K562 (cell line): ENCODE results near the gene TUBA1B. TPM values are rescaled to one million over a fixed set of nuclear protein-coding genes. Genes with fewer than 3 reads are reported as not detected.

ENCODE experiments used
- BRF2 ChIP-seq: IDR thresholded peaks from 3 replicates; pipeline ENCODE4 v1.6.1; 2011; ENCODE audit warnings: borderline replicate concordance, mild to moderate bottlenecking; ENCODE audit not compliant: insufficient read length, insufficient read depth
- CBX3 ChIP-seq, 2 experiments: IDR thresholded peaks; 1 replicate in 1 of 2; 2 replicates in 1 of 2; pipeline ENCODE4 v1.6.1; 2012; ENCODE audit warnings: inconsistent platforms in 2 of 2, low read length in 2 of 2, borderline replicate concordance in 1 of 2, control low read depth in 1 of 2
- ETS2 ChIP-seq: IDR thresholded peaks from 2 replicates; pipeline ENCODE4 v1.6.1; 2016; ENCODE audit warnings: borderline replicate concordance, missing genetic modification characterization, mild to moderate bottlenecking, moderate library complexity, missing compliant biosample characterization; ENCODE audit not compliant: poor library complexity, severe bottlenecking
- FOXP1 ChIP-seq: sonication (generic); formaldehyde crosslinking; IDR thresholded peaks from 2 replicates; pipeline ENCODE4 v1.8.0; 2022; ENCODE audit warnings: mild to moderate bottlenecking, missing genetic modification reagents
- HNRNPH1 ChIP-seq: fragments of 200-400 bp; formaldehyde crosslinking; optimal IDR thresholded peaks from 2 replicates; pipeline ENCODE3; 2017; ENCODE audit warnings: low read depth, mild to moderate bottlenecking, low read length, moderate library complexity
- HNRNPK ChIP-seq: fragments of 200-400 bp; formaldehyde crosslinking; IDR thresholded peaks from one replicate; pipeline ENCODE4 v1.6.1; 2018; ENCODE audit warnings: mild to moderate bottlenecking, low read depth, low read length; ENCODE audit not compliant: poor library complexity, severe bottlenecking
- IRF2 ChIP-seq: sonication (generic); formaldehyde crosslinking; IDR thresholded peaks from 2 replicates; pipeline ENCODE4 v1.8.1; 2022; ENCODE audit warnings: mild to moderate bottlenecking, missing genetic modification reagents
- JUND ChIP-seq, 2 experiments: IDR thresholded peaks; 2 replicates in 1 of 2; 3 replicates in 1 of 2; pipeline ENCODE4 v1.6.1; 2011; ENCODE audit warnings: borderline replicate concordance in 2 of 2, low read depth in 2 of 2, low read length in 2 of 2, improper control_type of control experiment in 1 of 2, missing biosample characterization in 1 of 2, missing genetic modification characterization in 1 of 2, missing genetic modification reagents in 1 of 2
- MAFK ChIP-seq: IDR thresholded peaks from 2 replicates; pipeline ENCODE4 v1.6.1; 2011; ENCODE audit warnings: low read length, improper control_type of control experiment
- MXI1 ChIP-seq: IDR thresholded peaks from 2 replicates; pipeline ENCODE4 v1.6.1; 2011; ENCODE audit warnings: low read depth, mild to moderate bottlenecking, improper control_type of control experiment, low read length
- MYBL2 ChIP-seq, 2 experiments: fragments of 450-650 bp in 1 of 2; sonication (generic) in 1 of 2; formaldehyde crosslinking in 1 of 2; IDR thresholded peaks; 2 replicates each; pipeline versions ENCODE4 v1.6.1 to v1.8.1; 2017 to 2022; ENCODE audit warnings: borderline replicate concordance in 1 of 2, inconsistent platforms in 1 of 2, low read depth in 1 of 2, mild to moderate bottlenecking in 1 of 2, missing genetic modification reagents in 1 of 2, moderate library complexity in 1 of 2
- NBN ChIP-seq: fragments of 450-650 bp; IDR thresholded peaks from 2 replicates; pipeline ENCODE4 v1.6.1; 2016; ENCODE audit warnings: low read depth, mild to moderate bottlenecking
- NFATC3 ChIP-seq: fragments of 450-650 bp; IDR thresholded peaks from 2 replicates; pipeline ENCODE4 v1.6.1; 2017; ENCODE audit warnings: mild to moderate bottlenecking
- SNRNP70 ChIP-seq: fragments of 200-400 bp; formaldehyde crosslinking; optimal IDR thresholded peaks from 2 replicates; pipeline ENCODE3; 2017; ENCODE audit warnings: low read depth, low read length
- THRA ChIP-seq: fragments of 450-650 bp; IDR thresholded peaks from 2 replicates; pipeline ENCODE4 v1.6.1; 2017; ENCODE audit warnings: mild to moderate bottlenecking, moderate library complexity
- ZKSCAN3 ChIP-seq: fragments of 250-450 bp; sonication (Bioruptor Pico); IDR thresholded peaks from 2 replicates; pipeline ENCODE4 v1.4.0; 2020
- ZNF133 ChIP-seq: fragments of 250-450 bp; sonication (Bioruptor Pico); IDR thresholded peaks from 2 replicates; pipeline ENCODE4 v1.4.0; 2020; ENCODE audit warnings: mild to moderate bottlenecking
- ZNF140 ChIP-seq: fragments of 250-450 bp; sonication (Bioruptor Pico); IDR thresholded peaks from 2 replicates; pipeline ENCODE4 v1.8.0; 2021; ENCODE audit warnings: moderate library complexity, mild to moderate bottlenecking, inconsistent platforms
- ZNF197 ChIP-seq: fragments of 200-800 bp; sonication (Bioruptor generic); IDR thresholded peaks from 2 replicates; pipeline ENCODE4 v1.6.1; 2016; ENCODE audit warnings: low read depth, missing genetic modification characterization, missing compliant biosample characterization
- ZNF277 ChIP-seq: fragments of 250-450 bp; sonication (Bioruptor Pico); IDR thresholded peaks from 2 replicates; pipeline ENCODE4 v1.8.0; 2022; ENCODE audit warnings: inconsistent platforms, mild to moderate bottlenecking, moderate library complexity, borderline replicate concordance
- ZNF512 ChIP-seq: IDR thresholded peaks from 2 replicates; pipeline ENCODE4 v1.6.1; 2016; ENCODE audit warnings: missing genetic modification characterization, missing compliant biosample characterization
- ZNF551 ChIP-seq: fragments of 250-450 bp; sonication (Bioruptor Pico); IDR thresholded peaks from 2 replicates; pipeline ENCODE4 v1.5.0; 2021; ENCODE audit warnings: mild to moderate bottlenecking, moderate library complexity
- polyA plus RNA-seq, 8 experiments: library from polyadenylated mRNA; depleted of rRNA in 4 of 8; stranded (reverse) in 5 of 8; unstranded in 3 of 8; fragments of >200 nt; fragmentation: Nextera tagmentation in 2 of 8; fragmentation: Illumina TruSeq in 1 of 8; extraction: Ambion mirVana in 2 of 8; extraction: Trizol in 1 of 8; gene quantifications; 2 replicates each; pipeline versions ENCODE4 v1.2.1 to v1.2.3, GENCODE V29; 2011 to 2014; ENCODE audit warnings: inconsistent platforms in 1 of 8, missing spikeins in 1 of 8
- total RNA-seq, 7 experiments: library from RNA; depleted of rRNA in 6 of 7; stranded (reverse); fragments of >200 nt in 6 of 7; fragmentation: Illumina TruSeq in 2 of 7; extraction: Trizol in 2 of 7; gene quantifications; 2 replicates each; pipeline versions ENCODE4 v1.2.1 to v1.2.3, GENCODE V29; 2011 to 2021; ENCODE audit warnings: low replicate concordance in 1 of 7

The TUBA1B gene
- total and polyA plus RNA-seq, 9 of the 15 experiments (the other 6 are each of a cell fraction or from before 2014, with no cell fraction given): 2,189 to 4,624 (median 2,628) TPM

GRCh38 chr12:49088150-49088931 is 42.9 kb downstream of the TUBA1B start (continued):
- TF ChIP-seq CBX3 (IDR thresholded peaks at IDR 0.05; ENCODE audit: borderline replicate concordance in 1 of 2, low read length in 2 of 2) (0 out of 3 replicates have a peak, but pooled peaks of 1 of the 2 experiments have one; percentile 44), ZKSCAN3 (CRISPR knock-in tag) (no peak), IRF2 (no peak), MYBL2 (IDR thresholded peaks at IDR 0.05; ENCODE audit: low read depth) (no peak), MYBL2 (CRISPR knock-in tag; IDR thresholded peaks at IDR 0.05; ENCODE audit: borderline replicate concordance) (no peak), ZNF140 (no peak), JUND (IDR thresholded peaks at IDR 0.05; ENCODE audit: borderline replicate concordance, low read depth, low read length) (peak; percentile 86), JUND (tag; IDR thresholded peaks at IDR 0.05; ENCODE audit: borderline replicate concordance, low read depth, low read length) (peak; percentile 79; the same call in 2 of the 3 replicates), ZNF277 (CRISPR knock-in tag) (no peak), SNRNP70 (no peak), ZNF197 (CRISPR knock-in tag) (no peak), BRF2 (no peak), NFATC3 (no peak), NBN (peak; percentile 67; the same call in 1 of the 2 replicates), ZNF512 (tag) (no peak), ETS2 (tag) (no peak), MAFK (no peak; the same call in 1 of the 2 replicates), ZNF133 (CRISPR knock-in tag) (no peak), MXI1 (no peak), HNRNPH1 (no peak), FOXP1 (CRISPR knock-in tag) (no peak), HNRNPK (no peak), ZNF551 (CRISPR knock-in tag) (no peak), THRA (no peak)
